ENCODE data around the gene UQCC3. TPM values are rescaled to one million over a fixed set of nuclear protein-coding genes. Genes with fewer than 3 reads are reported as not detected.
"Not testable (repeated sequence)": the region's sequence is repeated elsewhere in the genome, so short reads cannot be mapped to it uniquely, and the experiment has no call there.

The UQCC3 gene
- total and polyA plus RNA-seq, 2 of the 4 experiments (the other 2 are of a cell fraction): 5.7 to 9.7 TPM

DNA sequence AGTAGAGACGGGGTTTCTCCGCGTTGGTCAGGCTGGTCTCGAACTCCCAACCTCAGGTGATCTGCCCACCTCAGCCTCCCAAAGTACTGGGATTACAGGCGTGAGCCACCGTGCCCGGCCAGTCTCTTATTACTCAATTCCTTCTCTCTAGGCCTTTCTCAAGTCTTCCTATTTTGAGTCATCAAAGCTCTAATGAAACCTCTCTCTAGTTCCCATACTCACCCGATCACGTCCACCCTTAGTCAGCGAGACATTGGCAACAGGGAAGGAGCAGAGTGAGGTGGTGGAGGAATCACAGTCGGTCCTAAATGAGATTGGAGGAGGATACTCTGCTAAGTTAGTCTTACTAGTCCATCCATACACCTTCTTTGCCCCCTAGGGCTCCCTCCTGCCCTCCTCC lies 30.8 kb downstream of the UQCC3 start:
- no peak overlapping the region for H2BK20ac ChIP-seq (ENCODE audit: low read depth, low read length)
- dilution Hi-C loops (cut with HindIII; ENCODE audit: low sequenced_read_pairs, unreplicated experiment) (no loop called here), intact Hi-C loops (cut with micrococcal nuclease) (no loop called here), in situ Hi-C loops (cut with MboI; ENCODE audit: low sequenced_read_pairs) (no loop called here)
- ChIA-PET CTCF (interaction anchor here (0.6 kb wide), 1 partner anchor 319 kb away, joined by 5 read pairs; no protein-coding TSS in a partner anchor), POLR2A (ENCODE audit: unreplicated experiment) (interaction anchor here (0.6 kb wide), 1 partner anchor 139 kb away, joined by 3 read pairs; no protein-coding TSS in a partner anchor)
- no peak overlapping the region for H4K91ac ChIP-seq (ENCODE audit: insufficient read depth, low read depth, low read length)
- no peak overlapping the region for H3K9ac ChIP-seq (ENCODE audit: low read depth, low read length)
- no peaks in the 10 kb centered on the region for H3K27me3 ChIP-seq (ENCODE audit: control insufficient read depth, insufficient read depth, low read length)
- H2BK120ac ChIP-seq (ENCODE audit: low read depth, low read length): no peak overlapping the region
- TF ChIP-seq USF2 (IDR thresholded peaks at IDR 0.05; ENCODE audit: low read depth, low read length): no peak
- no peak for TF ChIP-seq NFE2L2 (IDR thresholded peaks at IDR 0.05; ENCODE audit: low read depth, low read length)
- TF ChIP-seq SMC3 (IDR thresholded peaks at IDR 0.05; ENCODE audit: low read depth, low read length): no peak
- TF ChIP-seq, protein P1, sequence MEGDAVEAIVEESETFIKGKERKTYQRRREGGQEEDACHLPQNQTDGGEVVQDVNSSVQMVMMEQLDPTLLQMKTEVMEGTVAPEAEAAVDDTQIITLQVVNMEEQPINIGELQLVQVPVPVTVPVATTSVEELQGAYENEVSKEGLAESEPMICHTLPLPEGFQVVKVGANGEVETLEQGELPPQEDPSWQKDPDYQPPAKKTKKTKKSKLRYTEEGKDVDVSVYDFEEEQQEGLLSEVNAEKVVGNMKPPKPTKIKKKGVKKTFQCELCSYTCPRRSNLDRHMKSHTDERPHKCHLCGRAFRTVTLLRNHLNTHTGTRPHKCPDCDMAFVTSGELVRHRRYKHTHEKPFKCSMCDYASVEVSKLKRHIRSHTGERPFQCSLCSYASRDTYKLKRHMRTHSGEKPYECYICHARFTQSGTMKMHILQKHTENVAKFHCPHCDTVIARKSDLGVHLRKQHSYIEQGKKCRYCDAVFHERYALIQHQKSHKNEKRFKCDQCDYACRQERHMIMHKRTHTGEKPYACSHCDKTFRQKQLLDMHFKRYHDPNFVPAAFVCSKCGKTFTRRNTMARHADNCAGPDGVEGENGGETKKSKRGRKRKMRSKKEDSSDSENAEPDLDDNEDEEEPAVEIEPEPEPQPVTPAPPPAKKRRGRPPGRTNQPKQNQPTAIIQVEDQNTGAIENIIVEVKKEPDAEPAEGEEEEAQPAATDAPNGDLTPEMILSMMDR (conservative IDR thresholded peaks at IDR 0.05; ENCODE audit: low read depth, low read length): no peak
- no peak overlapping the region for H2AFZ ChIP-seq (replicated peaks; ENCODE audit: low read length, poor library complexity)
- H3K9me3 ChIP-seq (ENCODE audit: control insufficient read depth, insufficient read depth, low read length): no peaks in the 10 kb centered on the region
- no peak overlapping the region for H2AK5ac ChIP-seq (ENCODE audit: low read depth, low read length)
- H3K14ac ChIP-seq (replicated peaks; ENCODE audit: low read depth, low read length): no peak overlapping the region
- H2BK5ac ChIP-seq (ENCODE audit: low read depth, low read length, poor library complexity, severe bottlenecking): no peak overlapping the region
- no peak overlapping the region for H3K18ac ChIP-seq (ENCODE audit: low read depth, low read length)
- no peak overlapping the region for H3K23ac ChIP-seq (ENCODE audit: low read depth, low read length)
- no peak overlapping the region for H3K4ac ChIP-seq (ENCODE audit: low read depth, low read length)
- H3K36me3 ChIP-seq (ENCODE audit: control insufficient read depth, insufficient read depth, low read length): peaks cover 4% of the 10 kb centered on the region
- no peak overlapping the region for H3K27ac ChIP-seq (ENCODE audit: insufficient read depth, low read length)
- peaks cover 8% of the 10 kb centered on the region for H3K4me1 ChIP-seq (ENCODE audit: control insufficient read depth, insufficient read depth, low read length)
- peaks cover 8% of the 10 kb centered on the region for H3K9me1 ChIP-seq (ENCODE audit: insufficient read depth, low read length)
- ATAC-seq (ENCODE audit: low read depth) (no peak), DNase-seq (no peak)
- no peak overlapping the region for H2BK15ac ChIP-seq (ENCODE audit: low read depth, low read length)
- no peak overlapping the region for H3K56ac ChIP-seq (ENCODE audit: extremely low read depth, insufficient read depth, low read length)
- H4K8ac ChIP-seq (ENCODE audit: low read depth in 2 of 2, low read length in 2 of 2): no peak overlapping the region
- H3K79me1 ChIP-seq (ENCODE audit: low read depth in 1 of 2, low read length in 2 of 2): peaks cover 11 to 27% of the 10 kb centered on the region in 2 experiments
- H4K5ac ChIP-seq (ENCODE audit: low read depth, low read length): no peak overlapping the region
- WGBS, 2 experiments (ENCODE audit: extremely low coverage in 2 of 2, insufficient read length in 1 of 2): no CpG with 5 or more reads among the region's 11 CpGs
- H2AK9ac ChIP-seq (replicated peaks; ENCODE audit: low read depth, low read length, poor library complexity): no peak overlapping the region
- no peaks in the 10 kb centered on the region for H4K20me1 ChIP-seq (ENCODE audit: insufficient read depth, low read length)
- H3K4me2 ChIP-seq (ENCODE audit: low read depth, low read length): no peak overlapping the region
- BruUV-seq (replicated peaks): no TSS peak
- H3K4me3 ChIP-seq (ENCODE audit: insufficient read depth, low read depth, low read length): no peak overlapping the region

- H2BK5ac ChIP-seq (ENCODE audit: low read depth, low read length, poor library complexity, severe bottlenecking); H4K91ac ChIP-seq (ENCODE audit: insufficient read depth, low read depth, low read length); DNase-seq; dilution Hi-C loops (cut with HindIII; ENCODE audit: low sequenced_read_pairs, unreplicated experiment); H3K14ac ChIP-seq (replicated peaks; ENCODE audit: low read depth, low read length); H2BK20ac ChIP-seq (ENCODE audit: low read depth, low read length); intact Hi-C loops (cut with micrococcal nuclease); H2AFZ ChIP-seq (replicated peaks; ENCODE audit: low read length, poor library complexity); H3K9me3 ChIP-seq (ENCODE audit: control insufficient read depth, insufficient read depth, low read length); in situ Hi-C loops (cut with MboI; ENCODE audit: low sequenced_read_pairs); H3K27me3 ChIP-seq (ENCODE audit: control insufficient read depth, insufficient read depth, low read length); H2AK5ac ChIP-seq (ENCODE audit: low read depth, low read length); H3K56ac ChIP-seq (ENCODE audit: extremely low read depth, insufficient read depth, low read length); H3K4me2 ChIP-seq (ENCODE audit: low read depth, low read length); H3K23ac ChIP-seq (ENCODE audit: low read depth, low read length); H4K5ac ChIP-seq (ENCODE audit: low read depth, low read length); H4K20me1 ChIP-seq (ENCODE audit: insufficient read depth, low read length); ATAC-seq (ENCODE audit: low read depth); H3K4ac ChIP-seq (ENCODE audit: low read depth, low read length); H2BK120ac ChIP-seq (ENCODE audit: low read depth, low read length); H3K9ac ChIP-seq (ENCODE audit: low read depth, low read length); POLR2A ChIA-PET (ENCODE audit: unreplicated experiment); H2BK15ac ChIP-seq (ENCODE audit: low read depth, low read length); H3K36me3 ChIP-seq (ENCODE audit: control insufficient read depth, insufficient read depth, low read length); H3K18ac ChIP-seq (ENCODE audit: low read depth, low read length); H2AK9ac ChIP-seq (replicated peaks; ENCODE audit: low read depth, low read length, poor library complexity); H3K4me3 ChIP-seq (ENCODE audit: insufficient read depth, low read depth, low read length); H3K27ac ChIP-seq (ENCODE audit: insufficient read depth, low read length); H4K8ac ChIP-seq (ENCODE audit: low read depth in 2 of 2, low read length in 2 of 2); BruUV-seq (replicated peaks): not testable (repeated sequence)
- Histone ChIP-seq H3K9me1 (ENCODE audit: insufficient read depth, low read length) (peaks cover 16% of the 10 kb centered on the region), H3K4me1 (ENCODE audit: control insufficient read depth, insufficient read depth, low read length) (peaks cover 12% of the 10 kb centered on the region), H3K79me1 (ENCODE audit: low read depth in 1 of 2, low read length in 2 of 2) (peaks cover 13 to 39% of the 10 kb centered on the region in 2 experiments)
- WGBS, 2 experiments (ENCODE audit: extremely low coverage in 2 of 2, insufficient read length in 1 of 2): 100% methylated on average over 1 of the region's 4 CpGs; no CpG with 5 or more reads in 1 of the 2 experiments
- CTCF ChIA-PET: interaction anchor here (1.0 kb wide), 1 partner anchor 10 kb away, joined by 4 read pairs; no protein-coding TSS in a partner anchor
Measured at GRCh38 chr11:62703921-62704320, 32.4 kb downstream of the UQCC3 start.

All from IMR-90 (cell line).